Measurements from ENCODE around the gene SUDS3. TPM values are rescaled to one million over a fixed set of nuclear protein-coding genes. Genes with fewer than 3 reads are reported as not detected.
"Not testable (repeated sequence)": the region's sequence is repeated elsewhere in the genome, so short reads cannot be mapped to it uniquely, and the experiment has no call there.

The SUDS3 gene, protein sequence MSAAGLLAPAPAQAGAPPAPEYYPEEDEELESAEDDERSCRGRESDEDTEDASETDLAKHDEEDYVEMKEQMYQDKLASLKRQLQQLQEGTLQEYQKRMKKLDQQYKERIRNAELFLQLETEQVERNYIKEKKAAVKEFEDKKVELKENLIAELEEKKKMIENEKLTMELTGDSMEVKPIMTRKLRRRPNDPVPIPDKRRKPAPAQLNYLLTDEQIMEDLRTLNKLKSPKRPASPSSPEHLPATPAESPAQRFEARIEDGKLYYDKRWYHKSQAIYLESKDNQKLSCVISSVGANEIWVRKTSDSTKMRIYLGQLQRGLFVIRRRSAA
- 23.8 and 27.7 TPM in 2 replicates for total RNA-seq

GRCh38 chr12:118376089-118377020 is at the start of gene SUDS3:
Gene SUDS3, plus strand, starts transcription at chr12:118376555. Its CDS starts 137 bp downstream, at chr12:118376692.
- intact Hi-C loops (cut with micrococcal nuclease), result loop anchor here (1.0 to 10.0 kb wide), 4 partner anchors 240 to 1288 kb away; partner anchors contain the start of genes FBXO21, PEBP1 and PRKAB1

DNA sequence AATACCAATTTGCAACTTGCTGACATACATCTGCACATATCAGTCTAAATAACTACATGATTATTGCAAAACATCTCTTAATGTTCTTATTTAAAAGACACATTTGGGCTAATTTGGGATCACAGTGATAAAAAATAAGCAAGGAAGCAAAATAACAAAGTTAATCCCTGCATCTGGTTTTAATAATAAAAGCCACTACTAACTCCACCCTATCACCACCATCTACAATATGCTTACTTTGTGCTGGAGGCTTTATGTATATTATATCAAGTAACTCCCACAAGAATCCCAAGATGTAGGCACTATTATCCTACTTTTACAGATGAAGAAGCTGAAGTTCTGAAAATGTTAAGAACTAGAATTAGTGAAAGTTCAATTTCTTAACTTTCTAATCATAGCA is 49.4 kb upstream of the SUDS3 start:
- intact Hi-C loops (cut with micrococcal nuclease), result no loop called here

DNA sequence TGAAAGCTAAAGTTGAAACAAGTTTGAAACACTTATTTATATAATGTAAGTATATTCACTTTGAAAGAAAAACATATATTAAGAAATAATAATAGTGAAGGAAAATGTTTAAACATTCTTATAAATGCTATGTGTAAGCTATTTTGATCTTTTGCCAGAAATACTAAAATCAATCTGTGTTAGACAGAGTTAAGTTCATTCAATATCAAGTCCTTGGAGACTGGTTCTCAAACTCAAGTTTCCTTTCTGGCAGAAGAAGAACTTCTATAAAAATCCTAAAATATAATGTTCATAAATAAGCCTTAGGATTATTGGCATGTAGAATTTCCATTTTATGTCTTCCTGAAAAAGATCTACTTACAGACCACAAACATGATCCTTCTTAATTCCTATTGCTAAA is 49.0 kb upstream of the SUDS3 start:
- intact Hi-C loops (cut with micrococcal nuclease), result no loop called here

DNA sequence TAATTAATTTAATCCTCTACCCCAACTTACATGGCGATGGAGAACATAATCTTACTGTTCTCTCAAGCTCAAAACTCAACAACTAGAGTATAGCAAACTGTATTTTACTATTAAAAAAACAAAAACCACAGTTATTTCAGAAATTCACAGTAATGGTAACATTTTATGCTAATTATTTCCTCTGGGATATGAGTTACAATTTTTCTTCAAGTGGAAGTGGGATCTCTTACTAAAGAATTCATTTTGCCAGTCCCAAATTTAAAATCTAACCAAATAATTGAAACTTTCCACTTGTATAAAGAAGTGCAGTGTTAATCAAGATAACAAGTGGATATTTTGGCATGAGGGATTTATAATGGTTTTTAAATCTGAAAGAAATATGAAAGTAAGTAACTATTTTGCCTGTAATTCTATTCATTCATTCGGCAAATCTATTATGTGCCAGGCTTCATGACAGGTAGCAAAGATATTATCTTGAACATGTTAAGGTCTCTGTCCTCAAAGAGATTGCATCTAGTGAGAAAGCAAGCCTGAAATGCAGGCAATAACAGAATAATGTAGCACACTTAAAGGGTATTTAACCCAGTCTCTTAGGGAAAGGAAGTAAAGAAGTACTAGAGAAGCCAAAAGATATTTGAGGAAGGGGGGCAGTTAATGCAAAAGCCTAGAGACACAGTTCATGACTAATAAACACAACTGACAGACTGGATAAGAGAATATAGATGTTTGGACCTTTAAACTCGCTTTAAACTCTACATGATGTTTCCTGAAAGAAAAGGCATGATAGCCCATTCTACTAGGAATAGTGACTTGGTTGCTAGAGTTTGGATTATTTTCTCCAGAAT is 47.6 kb upstream of the SUDS3 start:
- intact Hi-C loops (cut with micrococcal nuclease), result no loop called here

GRCh38 chr12:118330421-118331018 is 45.8 kb upstream of the SUDS3 start:
- intact Hi-C loops (cut with micrococcal nuclease), result no loop called here

DNA sequence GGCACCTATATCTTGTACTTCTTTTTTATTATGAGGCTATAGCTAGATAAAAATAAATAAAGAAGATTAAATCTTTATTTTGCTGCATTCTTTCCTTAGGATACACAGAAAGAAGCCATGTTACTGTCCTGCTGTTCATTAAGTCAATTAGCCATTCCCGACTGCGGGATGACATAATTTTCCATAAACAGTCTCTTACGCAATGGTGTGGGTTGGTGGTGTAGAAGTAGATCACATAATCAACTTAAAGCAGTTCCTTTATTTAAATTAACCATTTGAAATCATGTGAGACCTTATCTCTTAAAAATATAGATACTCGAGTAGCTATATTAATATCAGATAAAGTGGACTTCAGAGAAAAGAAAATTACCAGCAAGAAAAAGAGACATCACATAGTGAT is 43.8 kb upstream of the SUDS3 start:
- intact Hi-C loops (cut with micrococcal nuclease), result no loop called here

- intact Hi-C loops (cut with micrococcal nuclease), result no loop called here
Measured at GRCh38 chr12:118334241-118334640, 42.1 kb upstream of the SUDS3 start.

DNA sequence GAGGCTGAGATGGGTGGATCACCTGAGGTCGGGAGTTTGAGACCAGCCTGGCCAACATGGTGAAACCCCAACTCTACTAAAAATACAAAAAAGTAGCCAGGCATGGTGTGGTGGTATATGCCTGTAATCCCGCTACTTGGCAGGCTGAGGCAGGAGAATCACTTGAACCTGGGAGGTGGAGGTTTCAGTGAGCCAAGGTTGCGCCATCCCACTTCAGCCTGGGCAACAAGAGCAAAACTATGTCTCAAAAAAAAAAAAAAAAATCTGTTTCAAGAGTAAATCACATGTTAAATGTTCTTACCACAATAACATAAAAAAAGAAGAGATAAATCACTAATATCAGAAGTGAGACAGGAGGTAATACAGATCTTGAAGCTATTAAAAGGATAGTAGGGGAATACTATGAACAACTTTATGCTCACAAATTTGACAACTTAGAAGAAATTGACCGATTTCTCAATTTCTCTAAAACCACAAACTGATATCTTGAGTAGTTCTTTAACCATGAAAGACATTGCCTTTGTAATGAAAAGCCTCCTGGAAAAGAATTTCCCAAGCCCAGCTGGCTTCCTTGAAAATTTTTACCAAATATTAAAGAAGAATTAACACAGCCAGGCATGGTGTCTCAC is 41.3 kb upstream of the SUDS3 start:
- intact Hi-C loops (cut with micrococcal nuclease), result no loop called here

DNA sequence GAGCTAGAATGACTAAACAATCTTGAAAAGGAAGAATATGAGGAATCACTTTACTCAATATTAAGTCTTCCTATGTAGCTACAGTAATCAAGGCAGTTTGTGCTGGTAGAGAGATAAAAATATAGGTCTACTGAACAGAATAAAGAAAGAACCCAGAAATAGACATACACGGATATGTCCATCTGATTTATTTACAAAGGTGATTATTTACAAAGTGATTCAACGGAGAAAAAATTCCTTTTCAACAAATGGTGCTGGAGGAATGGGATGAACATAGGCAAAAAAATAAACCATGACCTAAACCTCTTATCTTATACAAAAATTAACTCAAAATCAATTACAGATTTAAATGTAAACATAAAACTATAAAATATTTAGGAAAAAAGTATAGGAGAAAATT is 40.2 kb upstream of the SUDS3 start:
- intact Hi-C loops (cut with micrococcal nuclease), result no loop called here

GRCh38 chr12:118337194-118337838 is 39.0 kb upstream of the SUDS3 start:
- intact Hi-C loops (cut with micrococcal nuclease), result no loop called here

GRCh38 chr12:118342090-118342489 is 34.3 kb upstream of the SUDS3 start:
- intact Hi-C loops (cut with micrococcal nuclease), result no loop called here

GRCh38 chr12:118344829-118345228 is 31.5 kb upstream of the SUDS3 start:
- intact Hi-C loops (cut with micrococcal nuclease), result no loop called here

DNA sequence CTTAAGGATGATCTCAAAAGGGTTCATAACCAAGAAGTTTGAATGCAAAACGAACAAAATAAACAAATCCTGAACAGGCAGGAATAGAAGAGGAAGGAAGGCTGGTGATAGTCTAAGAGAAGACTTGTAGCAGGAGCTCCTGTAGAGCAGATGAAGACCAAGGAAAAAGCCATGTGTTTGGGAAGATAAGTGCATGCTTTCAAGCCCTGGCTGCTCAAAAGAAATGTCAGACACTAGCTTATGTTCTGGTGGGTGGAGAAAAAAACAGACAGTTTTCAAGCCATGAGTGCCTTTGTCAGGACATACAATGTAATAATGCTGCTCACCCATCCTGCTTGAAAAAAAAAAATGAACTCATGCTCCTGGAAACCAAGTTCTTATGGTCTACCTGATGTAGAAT is 31.0 kb upstream of the SUDS3 start:
- intact Hi-C loops (cut with micrococcal nuclease), result no loop called here

GRCh38 chr12:118346895-118347294 is 29.5 kb upstream of the SUDS3 start:
- intact Hi-C loops (cut with micrococcal nuclease), result no loop called here

DNA sequence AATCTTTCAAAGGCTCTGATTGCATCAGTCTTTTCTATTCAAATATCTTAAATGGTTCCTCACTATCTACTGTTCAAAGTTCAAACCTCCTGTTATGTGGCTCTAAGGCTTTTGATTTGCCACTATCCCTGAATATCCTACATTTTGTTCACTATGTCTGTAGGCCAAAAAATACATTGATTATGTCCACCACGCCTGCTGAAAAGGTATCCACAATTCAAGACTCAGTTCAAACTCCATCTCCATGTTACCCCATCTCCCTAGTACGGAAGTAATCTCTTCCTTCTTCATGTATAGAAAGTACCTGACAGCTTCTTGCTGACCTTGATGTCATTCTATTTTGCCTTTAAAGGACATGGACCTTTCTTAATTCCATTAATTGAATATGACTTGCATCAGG is 28.4 kb upstream of the SUDS3 start:
- intact Hi-C loops (cut with micrococcal nuclease), result no loop called here

- intact Hi-C loops (cut with micrococcal nuclease), result no loop called here
Measured at GRCh38 chr12:118350908-118351559, 25.3 kb upstream of the SUDS3 start.

DNA sequence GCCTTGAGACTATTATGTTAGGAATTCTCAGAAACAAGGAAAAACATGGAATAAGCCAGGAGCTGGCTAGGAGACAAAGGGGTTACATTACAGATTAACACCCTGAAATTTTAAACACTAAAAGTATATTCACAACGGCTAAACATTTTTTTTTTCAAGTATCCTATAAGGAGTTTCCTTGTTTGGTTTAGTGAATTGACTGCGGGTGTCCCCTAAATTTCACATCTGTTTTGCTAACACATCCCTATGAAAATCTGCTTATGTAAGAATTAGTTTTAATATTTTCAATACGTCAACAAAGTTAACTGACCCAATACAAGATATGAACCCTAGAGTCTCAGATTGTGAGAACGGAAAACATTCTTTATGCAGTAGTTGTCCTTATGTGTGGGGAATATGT is 22.6 kb upstream of the SUDS3 start:
- intact Hi-C loops (cut with micrococcal nuclease), result no loop called here

DNA sequence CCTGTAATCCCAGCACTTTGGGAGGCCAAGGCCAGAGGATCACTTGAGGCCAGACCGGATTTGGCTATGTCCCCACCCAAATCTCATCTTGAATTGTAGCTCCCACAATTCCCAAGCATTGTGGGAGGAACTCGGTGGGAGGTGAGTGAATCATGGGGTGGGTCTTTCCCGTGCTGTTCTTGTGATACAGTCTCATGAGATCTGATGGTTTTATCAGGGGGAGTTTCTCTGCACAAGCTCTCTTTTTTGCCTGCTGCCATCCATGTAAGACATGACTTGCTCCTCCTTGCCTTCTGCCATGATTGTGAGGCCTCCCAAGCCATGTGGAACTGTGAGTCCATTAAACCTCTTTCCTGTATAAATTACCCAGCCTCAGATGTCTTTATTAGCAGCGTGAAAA is 21.9 kb upstream of the SUDS3 start:
- intact Hi-C loops (cut with micrococcal nuclease), result not testable (repeated sequence)

DNA sequence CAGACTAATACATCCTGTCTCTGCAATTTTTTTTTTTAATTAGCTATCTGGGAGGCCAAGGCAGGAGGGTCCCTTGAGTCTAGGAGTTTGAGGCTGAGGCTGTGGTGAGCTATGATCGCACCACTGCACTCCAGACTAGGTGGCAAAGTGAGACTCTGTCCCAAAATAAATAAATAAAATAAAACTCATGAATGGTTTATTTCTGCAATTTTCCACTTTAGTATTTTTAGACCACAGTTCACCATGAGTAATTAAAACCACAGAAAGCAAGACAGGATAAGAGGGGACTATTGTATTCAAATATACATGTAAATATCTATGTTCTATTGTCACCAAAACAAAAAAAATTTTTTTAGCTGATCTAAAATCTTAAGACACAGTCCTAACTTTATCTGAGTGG is 21.5 kb upstream of the SUDS3 start:
- intact Hi-C loops (cut with micrococcal nuclease), result loop anchor here (5.0 kb wide), 4 partner anchors 48 to 293 kb away; partner anchors contain the start of genes PEBP1 and WSB2
